ENCODE data around the gene OSBPL7. TPM values are rescaled to one million over a fixed set of nuclear protein-coding genes. Genes with fewer than 3 reads are reported as not detected.

The OSBPL7 gene
- total and polyA plus RNA-seq, 2 of the 13 experiments (the other 11 are each of a cell fraction or from before 2014, with no cell fraction given) = 4.7 to 6.6 TPM

DNA sequence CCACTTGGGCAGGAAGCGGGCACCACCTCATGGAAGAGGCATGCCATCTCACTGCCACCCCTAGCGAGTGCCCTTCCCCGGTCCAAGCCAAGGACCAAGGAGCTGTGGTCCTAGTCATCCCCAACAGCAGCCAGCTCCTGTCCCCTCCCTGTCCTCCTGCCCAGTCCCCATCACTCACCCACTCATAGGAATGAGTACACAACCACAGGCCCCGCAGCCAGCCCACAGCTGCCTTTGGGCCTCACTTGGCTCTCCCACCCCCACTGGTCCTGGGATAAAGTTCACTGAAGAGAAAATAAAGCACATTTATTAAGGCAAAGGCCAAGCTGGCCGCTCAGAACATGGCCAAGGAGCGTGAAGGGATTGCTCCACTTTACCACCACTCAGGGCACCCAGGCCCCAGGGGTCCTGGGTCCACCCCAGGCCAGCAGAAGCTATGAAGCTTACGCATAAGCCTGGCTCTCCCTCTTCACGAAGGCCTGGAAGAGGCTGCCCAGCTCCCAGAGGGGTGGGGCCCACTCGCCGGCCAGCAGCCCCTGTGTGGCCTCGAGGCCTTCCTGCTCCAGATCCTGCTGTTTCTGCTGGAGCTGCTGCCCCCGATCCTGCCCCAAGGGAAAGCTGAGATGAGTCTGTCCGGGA is 15.9 kb upstream of the OSBPL7 start (continued):
- TF ChIP-seq, protein P1, sequence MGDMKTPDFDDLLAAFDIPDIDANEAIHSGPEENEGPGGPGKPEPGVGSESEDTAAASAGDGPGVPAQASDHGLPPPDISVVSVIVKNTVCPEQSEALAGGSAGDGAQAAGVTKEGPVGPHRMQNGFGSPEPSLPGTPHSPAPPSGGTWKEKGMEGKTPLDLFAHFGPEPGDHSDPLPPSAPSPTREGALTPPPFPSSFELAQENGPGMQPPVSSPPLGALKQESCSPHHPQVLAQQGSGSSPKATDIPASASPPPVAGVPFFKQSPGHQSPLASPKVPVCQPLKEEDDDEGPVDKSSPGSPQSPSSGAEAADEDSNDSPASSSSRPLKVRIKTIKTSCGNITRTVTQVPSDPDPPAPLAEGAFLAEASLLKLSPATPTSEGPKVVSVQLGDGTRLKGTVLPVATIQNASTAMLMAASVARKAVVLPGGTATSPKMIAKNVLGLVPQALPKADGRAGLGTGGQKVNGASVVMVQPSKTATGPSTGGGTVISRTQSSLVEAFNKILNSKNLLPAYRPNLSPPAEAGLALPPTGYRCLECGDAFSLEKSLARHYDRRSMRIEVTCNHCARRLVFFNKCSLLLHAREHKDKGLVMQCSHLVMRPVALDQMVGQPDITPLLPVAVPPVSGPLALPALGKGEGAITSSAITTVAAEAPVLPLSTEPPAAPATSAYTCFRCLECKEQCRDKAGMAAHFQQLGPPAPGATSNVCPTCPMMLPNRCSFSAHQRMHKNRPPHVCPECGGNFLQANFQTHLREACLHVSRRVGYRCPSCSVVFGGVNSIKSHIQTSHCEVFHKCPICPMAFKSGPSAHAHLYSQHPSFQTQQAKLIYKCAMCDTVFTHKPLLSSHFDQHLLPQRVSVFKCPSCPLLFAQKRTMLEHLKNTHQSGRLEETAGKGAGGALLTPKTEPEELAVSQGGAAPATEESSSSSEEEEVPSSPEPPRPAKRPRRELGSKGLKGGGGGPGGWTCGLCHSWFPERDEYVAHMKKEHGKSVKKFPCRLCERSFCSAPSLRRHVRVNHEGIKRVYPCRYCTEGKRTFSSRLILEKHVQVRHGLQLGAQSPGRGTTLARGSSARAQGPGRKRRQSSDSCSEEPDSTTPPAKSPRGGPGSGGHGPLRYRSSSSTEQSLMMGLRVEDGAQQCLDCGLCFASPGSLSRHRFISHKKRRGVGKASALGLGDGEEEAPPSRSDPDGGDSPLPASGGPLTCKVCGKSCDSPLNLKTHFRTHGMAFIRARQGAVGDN (CRISPR knock-in tag; IDR thresholded peaks at IDR 0.05) = peak; percentile 70
- no peak for TF ChIP-seq MIER2 (CRISPR knock-in tag; IDR thresholded peaks at IDR 0.05)
- no peak for TF ChIP-seq ZNF451 (CRISPR knock-in tag; IDR thresholded peaks at IDR 0.05)
- TF ChIP-seq RFX5 (IDR thresholded peaks at IDR 0.05; ENCODE audit: low read depth, low read length) = no peak
- TF ChIP-seq MXD3 (CRISPR knock-in tag; IDR thresholded peaks at IDR 0.05) = no peak
- TF ChIP-seq, protein P2, sequence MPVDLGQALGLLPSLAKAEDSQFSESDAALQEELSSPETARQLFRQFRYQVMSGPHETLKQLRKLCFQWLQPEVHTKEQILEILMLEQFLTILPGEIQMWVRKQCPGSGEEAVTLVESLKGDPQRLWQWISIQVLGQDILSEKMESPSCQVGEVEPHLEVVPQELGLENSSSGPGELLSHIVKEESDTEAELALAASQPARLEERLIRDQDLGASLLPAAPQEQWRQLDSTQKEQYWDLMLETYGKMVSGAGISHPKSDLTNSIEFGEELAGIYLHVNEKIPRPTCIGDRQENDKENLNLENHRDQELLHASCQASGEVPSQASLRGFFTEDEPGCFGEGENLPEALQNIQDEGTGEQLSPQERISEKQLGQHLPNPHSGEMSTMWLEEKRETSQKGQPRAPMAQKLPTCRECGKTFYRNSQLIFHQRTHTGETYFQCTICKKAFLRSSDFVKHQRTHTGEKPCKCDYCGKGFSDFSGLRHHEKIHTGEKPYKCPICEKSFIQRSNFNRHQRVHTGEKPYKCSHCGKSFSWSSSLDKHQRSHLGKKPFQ (CRISPR knock-in tag; IDR thresholded peaks at IDR 0.05; ENCODE audit: insufficient replicate concordance) = no peak
- TF ChIP-seq ZFP82 (CRISPR knock-in tag; IDR thresholded peaks at IDR 0.05; ENCODE audit: borderline replicate concordance) = no peak
- peak; percentile 68; the same call in 1 of the 2 replicates for TF ChIP-seq KDM5B (CRISPR knock-in tag; IDR thresholded peaks at IDR 0.05; ENCODE audit: borderline replicate concordance)
- no peak for TF ChIP-seq ONECUT2 (CRISPR knock-in tag; IDR thresholded peaks at IDR 0.05)
- TF ChIP-seq POLR2G (IDR thresholded peaks at IDR 0.05; ENCODE audit: low read depth, low read length) = 0 out of 2 replicates have a peak, but pooled peaks have one; percentile 35
- no peak for TF ChIP-seq NFE2L2 (IDR thresholded peaks at IDR 0.05; ENCODE audit: low read length)
- 0 out of 4 replicates have a peak, but pooled peaks of 1 of the 2 experiments have one; percentile 5 for TF ChIP-seq EP300 (IDR thresholded peaks at IDR 0.05; ENCODE audit: low read depth in 2 of 2, low read length in 2 of 2)
- no peak for TF ChIP-seq EP300 (CRISPR knock-in tag; IDR thresholded peaks at IDR 0.05; ENCODE audit: borderline replicate concordance)
- TF ChIP-seq SALL2 (CRISPR knock-in tag; IDR thresholded peaks at IDR 0.05) = no peak
- TF ChIP-seq, protein P3, sequence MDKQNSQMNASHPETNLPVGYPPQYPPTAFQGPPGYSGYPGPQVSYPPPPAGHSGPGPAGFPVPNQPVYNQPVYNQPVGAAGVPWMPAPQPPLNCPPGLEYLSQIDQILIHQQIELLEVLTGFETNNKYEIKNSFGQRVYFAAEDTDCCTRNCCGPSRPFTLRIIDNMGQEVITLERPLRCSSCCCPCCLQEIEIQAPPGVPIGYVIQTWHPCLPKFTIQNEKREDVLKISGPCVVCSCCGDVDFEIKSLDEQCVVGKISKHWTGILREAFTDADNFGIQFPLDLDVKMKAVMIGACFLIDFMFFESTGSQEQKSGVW (CRISPR knock-in tag; IDR thresholded peaks at IDR 0.05; ENCODE audit: borderline replicate concordance) = no peak
- TF ChIP-seq HOXA5 (CRISPR knock-in tag; IDR thresholded peaks at IDR 0.05) = no peak
- TF ChIP-seq PCBP2 (optimal IDR thresholded peaks at IDR 0.05; ENCODE audit: low read depth, low read length, poor library complexity, severe bottlenecking) = no peak
- no peak for TF ChIP-seq ZBTB1 (CRISPR knock-in tag; IDR thresholded peaks at IDR 0.05; ENCODE audit: borderline replicate concordance)
- TF ChIP-seq, protein P4, sequence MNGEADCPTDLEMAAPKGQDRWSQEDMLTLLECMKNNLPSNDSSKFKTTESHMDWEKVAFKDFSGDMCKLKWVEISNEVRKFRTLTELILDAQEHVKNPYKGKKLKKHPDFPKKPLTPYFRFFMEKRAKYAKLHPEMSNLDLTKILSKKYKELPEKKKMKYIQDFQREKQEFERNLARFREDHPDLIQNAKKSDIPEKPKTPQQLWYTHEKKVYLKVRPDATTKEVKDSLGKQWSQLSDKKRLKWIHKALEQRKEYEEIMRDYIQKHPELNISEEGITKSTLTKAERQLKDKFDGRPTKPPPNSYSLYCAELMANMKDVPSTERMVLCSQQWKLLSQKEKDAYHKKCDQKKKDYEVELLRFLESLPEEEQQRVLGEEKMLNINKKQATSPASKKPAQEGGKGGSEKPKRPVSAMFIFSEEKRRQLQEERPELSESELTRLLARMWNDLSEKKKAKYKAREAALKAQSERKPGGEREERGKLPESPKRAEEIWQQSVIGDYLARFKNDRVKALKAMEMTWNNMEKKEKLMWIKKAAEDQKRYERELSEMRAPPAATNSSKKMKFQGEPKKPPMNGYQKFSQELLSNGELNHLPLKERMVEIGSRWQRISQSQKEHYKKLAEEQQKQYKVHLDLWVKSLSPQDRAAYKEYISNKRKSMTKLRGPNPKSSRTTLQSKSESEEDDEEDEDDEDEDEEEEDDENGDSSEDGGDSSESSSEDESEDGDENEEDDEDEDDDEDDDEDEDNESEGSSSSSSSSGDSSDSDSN (CRISPR knock-in tag; IDR thresholded peaks at IDR 0.05) = no peak

Measured in HepG2 (cell line).